Measurements from ENCODE around the gene PGBD2. TPM values are rescaled to one million over a fixed set of nuclear protein-coding genes. Genes with fewer than 3 reads are reported as not detected.

The PGBD2 gene
- total and polyA plus RNA-seq, 9 of the 15 experiments (the other 6 are each of a cell fraction or from before 2014, with no cell fraction given): 11.9 to 21.8 (median 14.7) TPM

GRCh38 chr1:248906753-248907661, 972 bp downstream of the PGBD2 start:
- peak overlapping the region; percentile 77 for H3K27ac ChIP-seq (ENCODE audit: extremely low read depth, low read depth, low read length)
- no peaks in the 10 kb centered on the region for H4K20me1 ChIP-seq (replicated peaks; ENCODE audit: control insufficient read depth, insufficient read depth, low read length)
- DNase-seq (ENCODE audit: extremely low read depth in 1 of 4, low spot score in 3 of 4) (no peak), ATAC-seq (peak; percentile 1; the same call in 1 of the 3 replicates), FAIRE-seq (no peak)
- H3K79me2 ChIP-seq (ENCODE audit: control insufficient read depth, insufficient read depth, low read length): peaks cover 58% of the 10 kb centered on the region
- peak overlapping the region; percentile 90 for H3K4me2 ChIP-seq (ENCODE audit: insufficient read depth, low read length)
- intact Hi-C loops (cut with micrococcal nuclease) (loop anchor here (1.0 kb wide), 5 partner anchors 18 to 81 kb away; no protein-coding TSS in a partner anchor), in situ Hi-C loops (cut with MboI) (no loop called here)
- POLR2A ChIA-PET: interaction anchor here (0.9 to 1.6 kb wide), 3 partner anchors 10 to 69 kb away, joined by 3 to 10 read pairs (median 7); partner anchors contain the start of genes ZNF672 and ZNF692
- BruUV-seq (replicated peaks): TSS peak; percentile 78
- H3K9me3 ChIP-seq (replicated peaks; ENCODE audit: control insufficient read depth, insufficient read depth, low read depth, low read length): no peaks in the 10 kb centered on the region
- peak overlapping the region; percentile 58 for H3K4me3 ChIP-seq
- H3K9me1 ChIP-seq (ENCODE audit: control insufficient read depth, insufficient read depth, low read length): peaks cover 4% of the 10 kb centered on the region
- H3K9ac ChIP-seq (ENCODE audit: insufficient read depth in 1 of 2, low read depth in 2 of 2, low read length in 2 of 2): peak overlapping the region; percentile 80 to 90
- 2% methylated on average over 16 of the region's 18 CpGs for WGBS (ENCODE audit: insufficient coverage, low coverage, missing lambda C conversion rate)
- CTCF ChIA-PET (ENCODE audit: low intra/inter-chr PET ratio): interaction anchor here (0.6 to 1.1 kb wide), 3 partner anchors 49 to 81 kb away, joined by 3 to 12 read pairs (median 3); partner anchors contain the start of genes SH3BP5L and ZNF692
- peaks cover 26 to 48% of the 10 kb centered on the region in 2 experiments; a peak in 4 of 5 replicates for H3K4me1 ChIP-seq (replicated peaks in 1 of 2; ENCODE audit: control insufficient read depth in 2 of 2, insufficient read depth in 2 of 2, low read length in 2 of 2)
- H2AFZ ChIP-seq (ENCODE audit: low read depth, low read length): peak overlapping the region; percentile 9; the same call in 1 of the 2 replicates
- peaks cover 36% of the 10 kb centered on the region for H3K36me3 ChIP-seq (ENCODE audit: control insufficient read depth, insufficient read depth, low read length)
- no peaks in the 10 kb centered on the region for H3K27me3 ChIP-seq (ENCODE audit: control insufficient read depth in 2 of 2, insufficient read depth in 2 of 2, low read length in 2 of 2)
- TF ChIP-seq ELF4 (CRISPR knock-in tag; IDR thresholded peaks at IDR 0.05) (0 out of 2 replicates have a peak, but pooled peaks have one; percentile 13), REST (IDR thresholded peaks at IDR 0.05; ENCODE audit: borderline replicate concordance) (no peak), REST (CRISPR knock-in tag; IDR thresholded peaks at IDR 0.05; ENCODE audit: low read depth) (no peak), ZNF561 (CRISPR knock-in tag; conservative IDR thresholded peaks at IDR 0.05) (no peak), CAMTA2 (CRISPR knock-in tag; conservative IDR thresholded peaks at IDR 0.05) (0 out of 2 replicates have a peak, but pooled peaks have one; percentile 29), ZC3H4 (CRISPR knock-in tag; IDR thresholded peaks at IDR 0.05; ENCODE audit: borderline replicate concordance) (peak; percentile 46; the same call in 1 of the 2 replicates), TEAD4 (IDR thresholded peaks at IDR 0.05; ENCODE audit: low read length) (peak; percentile 39; the same call in 1 of the 2 replicates), TEAD4 (CRISPR knock-in tag; IDR thresholded peaks at IDR 0.05; ENCODE audit: borderline replicate concordance) (no peak), IRF2 (CRISPR knock-in tag; IDR thresholded peaks at IDR 0.05) (no peak), ZNF589 (CRISPR knock-in tag; IDR thresholded peaks at IDR 0.05; ENCODE audit: low read depth) (peak; percentile 11; the same call in 1 of the 2 replicates), PCBP2 (IDR thresholded peaks at IDR 0.05; ENCODE audit: low read depth, low read length, poor library complexity, severe bottlenecking) (no peak), ZBTB7A (IDR thresholded peaks at IDR 0.05; ENCODE audit: borderline replicate concordance, control insufficient read depth, low read depth, low read length) (peak; percentile 16; the same call in 1 of the 2 replicates), KAT7 (CRISPR knock-in tag; IDR thresholded peaks at IDR 0.05; ENCODE audit: borderline replicate concordance) (peak; percentile 81)
